IPS-NIHi7 (cell line): ENCODE measurements around the gene NFATC2IP.

Experiments
- DNase-seq: peaks from one replicate; pipeline ENCODE4 v3.0.0; 2012; ENCODE audit warnings: mixed read lengths; ENCODE audit errors: extremely low spot score

NFATC2IP gene

DNA sequence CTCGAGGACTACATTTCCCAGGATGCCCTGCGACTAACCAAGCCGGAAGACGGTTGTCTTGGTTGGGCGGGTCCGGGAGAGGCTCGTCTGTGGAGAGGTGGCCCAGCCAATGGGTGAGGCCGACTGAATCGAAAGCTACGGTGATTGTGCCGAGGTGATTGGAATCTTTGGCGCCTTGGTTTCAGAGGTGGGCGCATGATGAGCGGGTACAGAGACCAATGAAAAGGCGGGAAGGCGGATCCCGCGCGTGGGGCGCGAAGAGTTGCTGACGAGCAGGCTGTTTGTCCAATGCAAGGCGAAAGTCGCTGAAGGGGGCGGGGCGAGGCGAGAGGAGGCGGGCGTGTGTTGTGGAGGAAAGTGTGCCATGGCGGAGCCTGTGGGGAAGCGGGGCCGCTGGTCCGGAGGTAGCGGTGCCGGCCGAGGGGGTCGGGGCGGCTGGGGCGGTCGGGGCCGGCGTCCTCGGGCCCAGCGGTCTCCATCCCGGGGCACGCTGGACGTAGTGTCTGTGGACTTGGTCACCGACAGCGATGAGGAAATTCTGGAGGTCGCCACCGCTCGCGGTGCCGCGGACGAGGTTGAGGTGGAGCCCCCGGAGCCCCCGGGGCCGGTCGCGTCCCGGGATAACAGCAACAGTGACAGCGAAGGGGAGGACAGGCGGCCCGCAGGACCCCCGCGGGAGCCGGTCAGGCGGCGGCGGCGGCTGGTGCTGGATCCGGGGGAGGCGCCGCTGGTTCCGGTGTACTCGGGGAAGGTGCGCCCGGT, at the start of gene NFATC2IP:
Gene NFATC2IP, plus strand, starts transcription at position 290 of the 762 bp plus-strand sequence. Its CDS starts 75 bp downstream, at position 365.
- peak; percentile 98 for DNase-seq

DNA sequence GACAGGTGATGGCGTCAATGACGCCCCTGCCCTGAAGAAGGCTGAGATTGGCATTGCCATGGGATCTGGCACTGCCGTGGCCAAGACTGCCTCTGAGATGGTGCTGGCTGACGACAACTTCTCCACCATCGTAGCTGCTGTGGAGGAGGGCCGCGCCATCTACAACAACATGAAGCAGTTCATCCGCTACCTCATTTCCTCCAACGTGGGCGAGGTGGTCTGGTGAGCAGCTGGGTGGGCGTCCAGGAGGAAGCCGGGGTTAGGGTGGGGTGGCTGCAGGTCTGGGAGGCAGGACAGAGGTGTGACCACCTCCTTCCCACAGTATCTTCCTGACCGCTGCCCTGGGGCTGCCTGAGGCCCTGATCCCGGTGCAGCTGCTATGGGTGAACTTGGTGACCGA, 48.9 kb upstream of the NFATC2IP start:
- no peak for DNase-seq

DNA sequence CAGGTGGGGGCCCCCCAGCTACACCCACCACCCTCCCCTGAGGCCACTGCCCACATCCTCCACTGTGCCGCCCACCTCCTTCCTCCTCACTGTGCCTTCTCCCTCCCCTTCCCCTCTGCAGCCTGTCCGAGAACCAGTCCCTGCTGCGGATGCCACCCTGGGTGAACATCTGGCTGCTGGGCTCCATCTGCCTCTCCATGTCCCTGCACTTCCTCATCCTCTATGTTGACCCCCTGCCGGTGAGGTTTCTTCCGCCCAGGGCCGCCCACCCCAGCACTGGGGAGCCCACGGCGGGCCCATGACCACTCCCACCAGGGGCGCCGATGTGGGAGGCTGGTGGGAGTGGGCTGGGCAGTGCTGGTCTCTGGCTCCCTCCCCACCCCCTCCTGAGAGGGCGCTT, 47.8 kb upstream of the NFATC2IP start:
- no peak for DNase-seq

DNA sequence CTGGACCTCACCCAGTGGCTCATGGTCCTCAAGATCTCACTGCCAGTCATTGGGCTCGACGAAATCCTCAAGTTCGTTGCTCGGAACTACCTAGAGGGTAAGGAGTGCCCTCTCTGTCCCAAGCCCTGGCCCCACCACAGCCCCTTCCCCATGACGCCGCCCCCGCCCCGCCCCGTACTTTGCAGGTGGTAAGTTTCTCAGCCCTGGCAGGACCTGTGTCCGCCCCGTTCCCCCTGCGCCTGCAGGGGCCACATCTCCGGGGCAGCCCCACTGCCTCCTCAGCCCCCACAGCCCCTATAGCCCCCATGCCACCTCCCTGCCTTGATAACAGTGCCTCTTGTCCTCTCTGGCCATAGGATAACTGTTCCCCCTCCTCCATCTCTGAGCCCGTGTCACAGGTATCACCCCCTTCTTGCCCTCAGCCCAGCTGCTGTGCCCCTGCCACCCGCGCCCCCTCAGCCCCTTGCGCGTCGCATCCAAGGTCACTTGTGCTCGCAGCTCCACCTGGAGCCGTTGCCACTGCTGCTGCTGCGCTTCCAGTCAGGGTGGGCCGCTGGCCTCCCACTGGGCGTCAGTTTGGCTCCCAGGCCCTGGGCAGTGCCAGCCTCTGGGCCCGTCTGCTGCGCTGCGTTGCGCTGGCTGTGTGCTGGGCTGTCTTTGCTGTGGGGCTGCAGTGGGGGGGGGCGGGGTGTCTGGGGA, 47.2 kb upstream of the NFATC2IP start:
- no peak for DNase-seq

DNA sequence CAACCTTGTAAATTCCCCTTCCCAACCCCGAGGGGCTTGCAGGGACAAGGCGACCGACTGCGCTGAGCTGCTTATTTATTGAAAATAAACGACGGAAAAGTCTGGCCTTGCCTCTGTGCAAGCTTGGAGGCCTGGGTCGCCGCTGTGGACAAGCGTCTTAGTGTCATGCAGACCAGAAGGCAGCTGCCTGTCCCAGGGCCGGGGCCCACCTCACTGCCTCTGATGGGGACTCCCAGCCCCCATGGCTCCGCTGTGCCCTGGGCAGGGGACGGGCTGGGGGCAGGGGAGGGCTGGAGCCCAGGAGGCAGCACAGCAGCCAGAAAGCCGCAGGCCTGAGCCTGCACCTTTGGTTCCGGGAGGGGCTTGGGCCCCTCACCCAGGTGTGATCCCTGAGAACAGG, 46.4 kb upstream of the NFATC2IP start:
- no peak for DNase-seq

DNA sequence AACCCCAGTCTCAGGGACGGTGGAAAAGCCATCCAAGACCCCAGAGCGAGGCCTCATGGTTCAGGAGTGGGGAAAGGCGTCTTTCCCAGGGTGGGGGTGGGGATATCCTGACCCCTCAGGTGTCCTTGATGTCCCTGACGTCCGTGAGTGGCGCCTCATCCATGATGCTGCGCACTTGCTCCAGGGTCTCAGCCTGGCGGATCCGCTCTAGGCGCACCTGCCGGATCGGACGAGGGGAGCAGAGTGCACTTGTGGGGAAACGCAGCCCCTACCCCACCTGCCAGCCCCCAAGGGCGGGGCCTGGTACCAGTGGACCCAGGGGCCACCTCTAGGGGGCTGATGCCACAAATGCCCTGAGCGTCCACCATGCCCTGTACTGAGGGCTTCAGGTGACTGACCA, 45.9 kb upstream of the NFATC2IP start:
- DNase-seq = no peak

DNA sequence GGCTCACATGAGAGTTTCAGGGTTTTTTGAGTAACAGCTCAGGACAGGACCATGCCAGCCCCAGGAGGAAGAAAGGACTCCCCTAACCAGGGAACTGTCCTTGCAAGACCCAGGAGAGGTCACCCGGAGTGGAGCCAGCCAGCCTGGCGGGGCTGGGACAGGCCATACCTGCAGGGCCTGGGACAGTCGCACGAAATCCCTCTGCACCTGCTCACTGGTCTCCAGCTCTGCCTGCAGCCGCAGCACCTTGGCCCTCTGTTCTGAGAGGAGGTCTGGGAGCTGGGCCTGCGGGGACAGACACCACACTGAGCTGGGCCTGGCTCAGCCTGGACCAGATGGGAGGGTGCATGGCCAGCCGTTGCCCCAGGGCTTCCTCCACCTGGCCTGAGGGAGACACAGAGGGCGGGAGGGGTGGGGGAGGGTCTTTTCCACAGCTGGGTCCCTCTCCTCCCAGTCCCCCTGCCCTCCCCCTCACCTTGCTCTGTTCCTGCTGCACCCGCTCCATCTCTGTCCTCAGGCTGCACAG, 45.4 kb upstream of the NFATC2IP start:
- no peak for DNase-seq

DNA sequence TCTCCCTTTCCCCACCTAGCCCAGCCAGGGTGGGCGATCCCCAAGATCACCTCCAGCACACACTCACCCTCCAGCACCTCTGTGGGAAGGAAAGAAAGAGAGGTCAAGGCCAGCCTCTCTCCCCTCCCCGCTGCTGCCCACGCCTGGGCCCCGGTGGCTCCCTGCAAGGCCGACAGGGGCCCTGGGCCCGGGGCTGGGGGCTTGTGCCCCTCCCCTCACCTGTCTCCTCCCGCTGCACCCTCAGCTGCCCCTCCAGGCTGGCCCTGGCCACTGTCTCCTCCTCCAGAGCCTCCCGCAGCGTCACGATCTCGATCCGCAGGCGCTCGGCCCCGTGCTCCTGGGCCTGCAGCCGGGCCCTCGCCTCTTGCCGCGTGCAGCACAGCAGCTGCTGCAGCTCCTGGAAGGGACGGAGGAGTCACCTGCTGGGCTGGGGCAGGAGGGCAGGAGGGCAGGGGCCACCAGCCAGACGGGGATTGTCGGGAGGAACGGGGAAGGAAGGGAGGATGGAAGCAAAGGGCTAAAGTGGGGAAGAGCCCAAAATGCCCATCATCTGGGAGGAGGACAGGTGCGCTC, 44.9 kb upstream of the NFATC2IP start:
- DNase-seq = no peak

DNA sequence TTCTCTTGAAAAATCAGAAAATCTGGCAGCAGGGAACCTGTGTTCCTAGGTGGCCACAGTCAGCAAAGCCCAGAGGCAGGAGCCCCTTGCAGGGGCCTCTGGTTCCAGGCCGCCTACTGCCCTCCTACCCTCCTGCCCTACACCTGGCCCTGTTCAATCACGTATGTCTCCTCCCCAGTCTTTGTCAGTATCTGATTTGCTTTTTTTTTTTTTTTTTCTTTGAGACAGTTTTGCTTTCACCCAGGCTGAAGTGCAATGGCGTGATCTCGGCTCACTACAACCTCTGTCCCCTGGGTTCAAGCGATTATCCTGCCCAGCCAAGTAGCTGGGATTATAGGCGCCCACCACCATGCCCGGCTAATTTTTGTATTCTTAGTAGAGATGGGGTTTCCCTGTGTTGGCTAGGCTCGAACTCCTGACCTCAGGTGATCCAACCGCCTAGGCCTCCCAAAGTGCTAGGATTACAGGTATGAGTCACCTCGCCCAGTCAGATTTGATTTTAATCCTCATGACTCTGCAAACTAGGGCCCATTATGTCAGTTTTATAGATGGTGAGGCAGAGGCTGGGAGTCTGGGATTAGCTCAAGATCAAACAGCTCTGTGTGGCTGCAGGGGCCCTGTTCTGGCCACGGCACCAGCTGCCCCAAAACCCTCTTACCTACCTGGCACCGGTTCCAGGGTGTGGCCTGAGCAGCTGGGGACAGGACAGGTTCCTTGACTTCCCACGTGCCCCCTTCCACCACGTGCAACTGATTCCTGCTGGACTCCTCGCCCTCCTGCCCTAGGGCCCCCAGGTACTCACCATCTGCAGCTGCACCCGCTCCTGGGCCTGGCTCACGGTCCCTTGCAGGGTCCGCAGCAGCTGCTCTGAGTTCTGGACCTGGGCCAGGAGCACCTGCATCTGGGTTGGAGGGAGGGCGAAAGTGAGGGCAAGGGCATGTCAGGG, 40.4 kb upstream of the NFATC2IP start:
- no peak for DNase-seq

DNA sequence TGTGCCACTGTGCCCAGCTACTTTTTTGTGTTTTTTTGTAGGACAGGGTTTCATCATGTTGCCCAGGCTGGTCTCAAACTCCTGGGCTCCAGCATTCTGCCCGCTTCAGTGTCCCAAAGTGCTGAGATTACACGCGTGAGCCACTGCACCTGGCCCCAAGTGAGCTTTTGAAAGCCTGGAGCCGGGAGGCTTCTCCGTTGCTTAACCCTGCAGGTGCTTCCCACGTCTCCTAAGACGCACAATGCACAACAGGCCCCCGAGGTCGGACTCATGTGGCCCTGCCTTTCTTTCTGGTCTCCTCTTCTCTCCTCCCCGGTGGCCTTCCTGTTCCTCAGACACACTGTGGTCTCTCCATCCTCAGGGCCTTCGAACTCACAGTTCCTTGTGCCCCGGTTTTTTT, 38.2 kb upstream of the NFATC2IP start:
- DNase-seq = no peak

DNA sequence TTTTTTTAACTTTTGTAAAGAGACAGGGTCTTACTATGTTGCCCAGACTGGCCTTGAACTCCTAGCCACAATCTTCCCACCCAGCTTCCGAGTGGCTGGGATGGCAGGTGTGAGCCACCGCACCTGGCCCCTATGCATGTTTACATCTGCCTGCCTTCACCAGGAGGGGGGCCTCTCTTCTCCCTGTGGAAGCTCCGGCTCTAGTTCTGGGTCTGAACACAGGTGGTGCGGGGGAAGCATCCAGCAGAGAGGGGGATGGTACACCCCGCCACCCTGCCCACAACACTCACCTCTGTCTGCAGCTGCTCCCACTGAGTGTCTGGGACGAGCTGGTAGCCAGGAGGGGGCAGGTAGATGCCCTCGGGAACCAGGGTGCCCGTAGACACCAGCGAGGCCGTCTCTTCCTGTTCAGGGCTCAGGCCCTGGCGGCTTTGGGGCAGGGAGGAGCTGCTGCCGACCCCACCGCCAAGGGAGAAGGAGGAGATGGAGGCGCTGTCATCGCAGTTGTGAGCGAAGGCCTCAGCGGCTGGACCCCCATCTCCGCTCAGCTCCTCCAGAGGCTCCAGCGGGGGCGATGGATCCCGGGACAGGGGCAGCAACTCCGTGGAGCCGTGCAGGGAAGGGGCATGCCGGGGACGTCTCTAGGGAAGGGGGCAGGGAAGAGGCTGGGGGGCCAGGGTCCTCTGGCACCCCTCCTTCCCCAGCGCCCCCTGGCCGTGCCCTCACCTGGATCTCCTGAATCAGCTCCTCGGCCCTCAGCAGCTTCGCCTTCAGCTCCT, 36.6 kb upstream of the NFATC2IP start:
- DNase-seq = no peak

DNA sequence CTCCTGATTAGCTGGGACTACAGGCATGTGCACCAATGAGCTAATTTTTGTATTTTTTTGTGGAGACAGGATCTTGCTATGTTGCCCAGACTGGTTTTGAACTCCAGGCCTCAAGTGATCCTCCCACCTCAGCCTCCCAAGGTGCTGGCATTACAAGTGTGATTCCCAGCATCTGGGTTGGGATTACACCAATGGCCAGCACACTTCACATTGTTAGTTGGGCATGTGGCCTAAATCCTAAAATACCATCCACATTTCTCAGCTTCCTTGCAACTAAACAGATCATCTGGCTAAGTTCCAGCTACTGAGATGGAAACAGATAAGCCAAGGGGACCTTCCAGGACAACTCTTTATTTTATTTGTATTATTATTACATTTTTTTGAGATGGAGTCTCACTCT, 35.6 kb upstream of the NFATC2IP start:
- no peak for DNase-seq

DNA sequence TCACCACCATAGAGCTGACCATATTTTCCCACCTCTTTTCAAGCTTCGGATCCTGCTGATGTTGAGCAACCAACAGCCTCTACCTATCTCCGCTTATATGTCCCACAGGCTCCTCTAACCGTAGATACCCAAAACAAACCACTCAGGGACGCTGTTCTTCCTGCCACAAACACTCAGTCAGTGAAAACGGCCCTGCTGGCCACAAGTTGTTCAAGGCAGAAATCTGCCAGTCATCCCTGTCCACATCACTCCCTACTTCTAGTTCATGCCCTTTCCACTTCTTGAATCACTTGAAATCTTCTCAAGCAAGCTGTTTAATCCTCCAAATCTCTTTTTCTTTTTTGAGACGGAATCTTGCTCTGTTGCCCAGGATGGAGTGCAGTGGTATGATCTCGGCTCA, 33.6 kb upstream of the NFATC2IP start:
- no peak for DNase-seq

DNA sequence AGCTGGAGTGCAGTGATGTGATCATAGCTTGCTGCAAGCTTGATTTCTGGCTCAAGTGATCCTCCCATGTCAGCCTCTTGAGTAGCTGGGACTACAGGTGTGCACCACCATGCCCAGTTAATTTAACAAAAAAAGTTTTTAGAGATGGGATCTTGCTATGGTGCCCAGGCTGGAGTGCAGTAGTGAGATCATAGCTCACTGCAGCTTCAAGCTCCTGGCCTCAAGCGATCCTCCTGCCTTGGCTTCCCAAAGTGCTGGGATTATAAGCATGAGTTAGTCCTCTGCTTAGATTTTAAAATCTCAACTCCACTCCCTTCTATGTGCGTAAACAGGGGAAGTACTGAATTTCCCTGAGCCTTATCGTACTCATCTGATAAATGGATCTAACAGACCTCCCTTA, 32.0 kb upstream of the NFATC2IP start:
- DNase-seq = no peak

DNA sequence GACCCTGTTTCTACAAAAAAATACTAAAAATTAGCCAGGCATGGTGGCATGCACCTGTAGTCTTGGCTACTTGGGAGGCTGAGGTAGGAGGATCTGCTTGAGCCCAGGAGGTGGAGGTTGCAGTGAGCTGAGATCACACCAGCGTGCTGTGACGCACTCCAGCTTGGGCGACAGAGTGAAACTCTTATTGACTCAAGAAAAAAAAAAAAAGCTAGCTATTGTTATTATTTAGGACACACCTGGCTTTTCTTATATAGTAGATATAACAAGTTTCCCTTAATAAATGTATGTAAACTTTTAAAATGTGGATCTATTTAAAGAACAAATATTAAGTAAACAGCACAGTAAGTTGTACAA, 27.5 kb upstream of the NFATC2IP start:
- DNase-seq = no peak

DNA sequence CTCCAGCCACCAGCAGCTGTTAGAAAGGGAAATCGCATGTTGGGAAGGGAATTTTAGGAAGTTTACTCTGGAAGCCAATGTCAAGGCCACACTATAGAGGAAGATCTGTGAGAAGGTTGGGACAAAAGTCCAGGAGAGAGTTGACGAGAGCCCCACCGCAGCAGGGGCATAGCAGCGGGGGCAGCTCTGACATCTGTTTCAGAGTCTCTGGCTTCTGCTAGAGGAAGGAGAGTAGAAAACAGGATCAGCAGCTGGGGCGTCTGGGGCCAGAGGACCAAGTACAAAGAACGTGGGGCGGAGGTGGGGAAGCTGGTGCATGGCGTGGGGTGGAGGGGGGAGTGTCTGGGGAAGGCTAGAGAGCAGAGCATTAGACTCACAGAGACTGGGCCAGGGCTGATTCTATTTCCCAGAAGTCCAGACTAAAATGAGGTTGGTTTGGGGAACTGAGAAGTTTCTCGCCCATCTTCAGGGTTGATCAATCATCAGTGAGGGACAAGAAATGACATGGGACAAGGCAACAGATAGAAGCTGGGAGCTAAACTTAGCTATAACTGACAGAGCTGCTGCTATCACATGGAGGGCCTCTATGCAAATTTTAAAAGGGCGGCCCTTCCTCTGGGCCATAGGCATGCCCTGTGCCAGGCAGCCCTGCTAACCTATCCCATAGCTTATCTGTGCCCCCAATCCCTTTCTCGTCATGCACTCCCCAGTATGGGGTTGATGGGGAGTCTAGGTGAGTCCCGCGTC, 26.9 kb upstream of the NFATC2IP start:
- DNase-seq = no peak

DNA sequence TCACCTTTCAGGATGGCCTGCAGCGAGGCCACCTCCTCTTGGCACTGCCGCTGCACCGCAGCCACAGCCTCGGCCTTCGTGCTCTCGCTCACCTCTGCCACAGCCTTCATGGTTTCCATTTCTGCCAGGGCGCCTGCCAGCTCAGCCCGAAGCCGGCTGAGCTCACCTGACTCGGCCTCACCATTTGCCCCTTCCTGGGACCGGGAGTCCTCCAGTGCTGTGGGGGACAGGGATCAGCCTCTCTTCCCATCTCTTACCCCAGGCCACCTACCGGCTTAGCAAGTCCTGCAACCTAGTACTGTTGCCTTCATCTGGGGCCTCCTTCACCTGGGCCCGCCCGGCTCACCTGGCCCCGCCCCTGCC, 26.4 kb upstream of the NFATC2IP start:
- DNase-seq = peak; percentile 96

DNA sequence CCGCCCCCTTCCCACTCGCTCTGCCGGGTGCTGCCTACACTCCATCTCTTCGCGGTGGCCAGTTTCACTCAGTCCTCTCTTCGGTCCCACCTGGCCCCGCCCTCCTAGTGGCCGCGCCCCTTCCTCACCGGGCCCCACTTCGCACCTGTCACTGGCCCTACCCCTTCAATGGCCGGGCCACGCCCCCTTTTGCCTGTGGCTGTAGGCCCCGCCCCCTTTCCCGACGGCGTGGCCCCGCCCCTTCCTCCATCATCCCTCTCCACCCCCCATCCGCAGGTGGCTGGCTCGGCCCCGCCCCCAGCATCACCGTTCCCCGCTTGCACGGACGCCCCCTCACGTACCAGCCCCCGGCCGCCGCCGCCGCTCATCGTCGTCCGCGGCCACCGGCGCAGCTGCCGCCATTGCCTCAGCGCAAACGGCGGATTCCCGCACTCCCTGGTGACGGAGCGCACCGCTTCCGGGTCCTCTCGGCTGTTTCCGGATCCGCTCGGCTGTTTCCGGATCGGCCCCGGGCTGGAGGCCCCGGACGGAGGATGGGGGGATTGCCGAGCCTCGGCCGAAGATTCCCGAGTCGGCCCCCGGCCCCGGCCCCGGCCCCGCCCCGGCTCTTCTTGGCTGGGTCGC, 25.9 kb upstream of the NFATC2IP start, which contains the start of gene RABEP2:
Gene RABEP2, minus strand, starts transcription at position 477 of the 624 bp plus-strand sequence. Its CDS starts 75 bp downstream, at position 402.
- peak; percentile 98 for DNase-seq

DNA sequence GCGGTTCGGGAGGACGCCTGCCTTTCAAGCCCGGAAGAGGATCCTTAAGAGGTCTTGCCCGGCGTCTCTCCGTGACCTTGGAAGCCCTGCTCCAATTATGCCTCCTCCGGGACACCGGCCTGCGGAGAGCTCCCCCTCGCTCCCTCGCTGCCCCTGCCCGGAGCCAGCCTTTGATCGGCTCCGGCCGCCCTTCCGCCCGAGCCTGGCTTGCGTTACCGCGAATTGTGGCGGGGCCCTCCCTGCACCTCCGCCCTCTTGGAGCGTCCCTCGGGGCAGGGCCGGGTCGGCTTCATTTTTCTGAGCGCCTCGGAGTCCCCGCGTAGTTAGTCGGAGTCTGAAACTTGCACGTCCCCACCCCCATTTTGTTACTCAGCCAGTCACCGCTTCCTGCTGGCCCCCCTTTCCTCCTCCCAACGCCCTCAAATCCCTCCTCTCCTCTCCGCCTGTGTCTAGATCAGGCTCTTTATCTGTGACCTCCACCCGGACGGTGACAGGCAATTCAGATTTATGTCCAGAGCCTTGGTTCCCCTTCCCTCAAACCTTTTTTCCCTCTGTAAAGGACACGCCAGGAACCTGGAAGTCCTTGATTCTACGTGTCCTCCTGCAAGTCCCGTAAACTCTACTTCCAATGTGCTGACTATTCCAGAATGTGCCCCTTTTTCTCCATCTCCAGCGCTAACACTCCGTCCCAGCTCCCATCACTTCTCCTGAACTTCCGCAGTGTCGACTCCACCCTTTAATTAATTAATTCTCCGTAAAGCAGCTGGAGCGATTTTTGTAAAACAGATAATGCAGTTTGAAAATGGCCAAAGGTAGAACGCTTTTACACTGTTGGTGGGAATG, 25.1 kb upstream of the NFATC2IP start:
- DNase-seq = peak; percentile 53
